Vagina (tissue), 2 donors: Measurements from ENCODE around the gene IL13RA1.

Source experiments
- POLR2AphosphoS5 ChIP-seq, 2 donors: sonication (generic); formaldehyde crosslinking; IDR thresholded peaks; one replicate each; pipeline ENCODE4 v1.9.0; 2017; ENCODE audit warnings: antibody characterized with exemption in 2 of 2, mild to moderate bottlenecking in 2 of 2, low read depth in 1 of 2; ENCODE audit not compliant: insufficient read depth in 1 of 2
- TF ChIP-seq, protein P1 (sequence below), 3 experiments: fragments of 450-650 bp in 2 of 3; fragments of 200-600 bp in 1 of 3; sonication (generic) in 1 of 3; IDR thresholded peaks; one replicate each; pipeline ENCODE4 v1.5.1; 2017 to 2019; ENCODE audit warnings: antibody characterized with exemption in 3 of 3, mild to moderate bottlenecking in 2 of 3, moderate library complexity in 2 of 3

GRCh38 chrX:118779581-118779980 is 52.2 kb downstream of the IL13RA1 start:
- TF ChIP-seq, protein P1, sequence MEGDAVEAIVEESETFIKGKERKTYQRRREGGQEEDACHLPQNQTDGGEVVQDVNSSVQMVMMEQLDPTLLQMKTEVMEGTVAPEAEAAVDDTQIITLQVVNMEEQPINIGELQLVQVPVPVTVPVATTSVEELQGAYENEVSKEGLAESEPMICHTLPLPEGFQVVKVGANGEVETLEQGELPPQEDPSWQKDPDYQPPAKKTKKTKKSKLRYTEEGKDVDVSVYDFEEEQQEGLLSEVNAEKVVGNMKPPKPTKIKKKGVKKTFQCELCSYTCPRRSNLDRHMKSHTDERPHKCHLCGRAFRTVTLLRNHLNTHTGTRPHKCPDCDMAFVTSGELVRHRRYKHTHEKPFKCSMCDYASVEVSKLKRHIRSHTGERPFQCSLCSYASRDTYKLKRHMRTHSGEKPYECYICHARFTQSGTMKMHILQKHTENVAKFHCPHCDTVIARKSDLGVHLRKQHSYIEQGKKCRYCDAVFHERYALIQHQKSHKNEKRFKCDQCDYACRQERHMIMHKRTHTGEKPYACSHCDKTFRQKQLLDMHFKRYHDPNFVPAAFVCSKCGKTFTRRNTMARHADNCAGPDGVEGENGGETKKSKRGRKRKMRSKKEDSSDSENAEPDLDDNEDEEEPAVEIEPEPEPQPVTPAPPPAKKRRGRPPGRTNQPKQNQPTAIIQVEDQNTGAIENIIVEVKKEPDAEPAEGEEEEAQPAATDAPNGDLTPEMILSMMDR (IDR thresholded peaks at IDR 0.05), result no peak
- no peak for TF ChIP-seq POLR2AphosphoS5 (IDR thresholded peaks at IDR 0.05; ENCODE audit: insufficient read depth in 1 of 2, low read depth in 1 of 2)
